T47D (cell line): ENCODE results near the gene PLPPR3.

Experiments used
- DNase-seq, 2 experiments: peaks; one replicate each; pipeline versions ENCODE4 v3.0.0 to v3.0.0-alpha.2; 2011 to 2012; ENCODE audit warnings: low read depth in 1 of 2, low spot score in 1 of 2
- JUND ChIP-seq: IDR thresholded peaks from 2 replicates; pipeline ENCODE4 v1.6.1; 2012; ENCODE audit warnings: low read depth
- in situ Hi-C: cut with HindIII; loops from 2 replicates; pipeline ENCODE4 v1.10.0; 2016; ENCODE audit warnings: low sequenced_read_pairs, low pct_unique_long_range_greater_than_20kb

PLPPR3 gene

DNA sequence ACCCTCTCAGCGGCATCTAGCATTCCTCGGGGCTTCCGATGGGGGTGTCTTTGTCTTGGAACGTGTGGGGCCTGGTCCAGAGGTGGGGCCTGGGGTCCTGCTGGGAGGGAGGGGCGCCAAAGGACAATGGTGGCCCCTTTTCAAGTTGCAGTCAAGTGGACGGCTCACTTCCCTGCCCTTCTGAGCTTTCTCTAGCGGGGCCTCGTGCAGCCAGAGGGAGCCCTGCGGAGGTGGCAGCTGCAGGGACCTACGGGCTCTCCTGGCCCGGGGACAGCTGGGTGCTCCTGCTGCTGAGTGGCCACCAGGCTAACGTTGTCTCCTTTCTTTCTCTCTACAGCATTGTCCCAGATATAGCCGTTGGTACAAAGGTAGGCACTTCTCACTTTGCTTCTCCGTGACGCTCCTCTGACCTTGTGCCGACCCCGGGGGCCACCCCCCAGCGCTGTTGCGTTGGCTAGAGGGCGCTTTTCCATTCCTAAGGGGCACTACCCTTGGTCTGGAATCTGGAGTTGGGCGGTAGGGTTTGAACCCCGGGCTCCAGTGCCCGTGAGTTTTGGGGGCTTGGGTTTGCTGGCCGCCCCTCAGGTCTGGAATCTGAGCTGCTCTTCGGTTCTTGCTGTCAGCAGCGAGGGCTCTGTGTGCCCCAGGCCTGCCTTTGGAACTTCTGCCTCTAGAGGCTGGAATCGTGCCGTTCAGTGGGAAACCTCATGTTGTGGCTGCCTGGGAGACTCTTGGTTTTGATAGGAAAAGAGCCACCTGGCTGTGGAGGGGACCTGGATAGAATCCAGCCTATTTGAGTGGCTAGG lies 22.5 kb downstream of the PLPPR3 start:
- DNase-seq, result peak; percentile 45 to 68
- no peak for TF ChIP-seq JUND
- in situ Hi-C loops, result no loop called here

DNA sequence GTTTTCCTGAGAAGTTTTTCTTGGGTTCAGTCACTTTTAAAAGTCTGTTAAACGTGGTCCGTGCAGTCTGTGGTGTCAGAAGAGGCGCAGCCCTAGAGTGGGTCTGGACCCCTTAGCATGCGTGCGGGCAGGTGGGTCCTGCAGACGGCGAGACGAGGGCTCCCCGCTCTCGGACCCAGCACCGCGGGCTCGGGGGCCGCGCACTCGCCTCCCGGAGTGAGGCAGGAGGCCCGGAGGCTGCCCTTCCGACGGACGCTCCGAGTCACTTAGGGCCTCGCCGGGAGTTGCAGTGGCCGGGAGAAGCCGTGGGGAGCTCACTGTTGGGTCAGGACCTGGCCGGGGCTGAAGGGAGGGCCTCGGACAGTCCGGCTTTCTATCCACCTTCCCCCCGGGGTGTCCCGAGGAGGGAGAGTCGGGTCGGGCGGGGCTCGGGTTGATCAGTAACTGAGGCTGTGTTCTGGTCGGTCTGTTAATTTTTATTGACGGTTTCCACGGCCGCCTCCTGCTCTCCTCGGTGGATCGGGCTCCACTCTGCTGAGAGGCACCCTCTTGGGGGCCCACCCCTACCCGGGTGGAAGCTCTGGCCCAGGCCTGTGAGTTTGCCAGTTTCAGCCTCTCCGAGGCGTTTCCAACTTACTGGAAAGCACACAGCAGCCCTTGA lies 23.2 kb downstream of the PLPPR3 start:
- in situ Hi-C loops, result no loop called here
- DNase-seq, result peak in 1 of 2 experiments; percentile 2
- TF ChIP-seq JUND, result no peak

DNA sequence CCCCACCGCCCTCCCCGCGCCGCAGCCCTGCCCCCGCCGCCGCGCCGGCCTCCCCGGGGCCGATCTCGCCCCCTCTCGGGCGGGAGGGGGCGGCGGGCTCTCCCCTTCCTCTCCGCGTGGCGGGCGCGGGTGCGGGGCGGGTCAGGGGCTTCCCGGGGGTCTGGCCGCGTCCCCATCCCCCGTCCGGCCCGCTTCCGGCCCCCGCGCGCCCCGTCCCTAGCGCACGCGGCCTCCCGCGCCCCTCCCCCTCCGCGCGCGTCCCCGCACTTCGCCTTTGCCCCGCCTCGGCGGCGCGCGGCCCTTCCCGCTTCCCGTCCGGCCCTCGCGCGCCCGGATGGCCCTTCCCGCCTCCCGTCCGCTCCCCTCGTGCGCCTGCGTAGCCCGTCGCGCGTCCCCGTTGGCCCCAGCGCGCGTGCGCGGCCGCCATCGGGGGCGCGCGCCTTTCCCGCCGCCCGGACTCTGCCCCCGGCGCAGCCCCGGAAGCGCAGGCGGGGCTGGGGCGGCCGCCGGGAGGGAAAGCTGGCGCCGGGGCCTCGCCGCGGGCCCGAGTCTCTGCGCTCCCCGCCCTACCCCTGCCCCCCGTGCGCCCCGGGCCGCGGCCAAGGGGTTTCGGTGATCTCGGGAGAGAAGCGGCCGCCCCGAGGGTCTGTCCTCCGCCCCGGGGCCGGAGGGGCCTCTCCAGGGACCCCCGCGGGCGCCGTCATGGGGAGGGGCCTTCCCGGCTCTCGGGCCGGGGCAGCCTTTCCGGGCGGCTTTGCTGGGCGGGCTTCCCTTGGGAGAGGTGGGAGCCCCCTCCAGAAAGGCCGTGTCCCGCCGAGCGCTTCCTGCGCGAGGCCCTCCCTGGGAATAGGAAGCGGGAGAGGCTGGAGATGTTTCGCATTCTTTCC lies 24.0 kb downstream of the PLPPR3 start:
- in situ Hi-C loops, result no loop called here
- peak; percentile 82 to 92 for DNase-seq
- no peak for TF ChIP-seq JUND

DNA sequence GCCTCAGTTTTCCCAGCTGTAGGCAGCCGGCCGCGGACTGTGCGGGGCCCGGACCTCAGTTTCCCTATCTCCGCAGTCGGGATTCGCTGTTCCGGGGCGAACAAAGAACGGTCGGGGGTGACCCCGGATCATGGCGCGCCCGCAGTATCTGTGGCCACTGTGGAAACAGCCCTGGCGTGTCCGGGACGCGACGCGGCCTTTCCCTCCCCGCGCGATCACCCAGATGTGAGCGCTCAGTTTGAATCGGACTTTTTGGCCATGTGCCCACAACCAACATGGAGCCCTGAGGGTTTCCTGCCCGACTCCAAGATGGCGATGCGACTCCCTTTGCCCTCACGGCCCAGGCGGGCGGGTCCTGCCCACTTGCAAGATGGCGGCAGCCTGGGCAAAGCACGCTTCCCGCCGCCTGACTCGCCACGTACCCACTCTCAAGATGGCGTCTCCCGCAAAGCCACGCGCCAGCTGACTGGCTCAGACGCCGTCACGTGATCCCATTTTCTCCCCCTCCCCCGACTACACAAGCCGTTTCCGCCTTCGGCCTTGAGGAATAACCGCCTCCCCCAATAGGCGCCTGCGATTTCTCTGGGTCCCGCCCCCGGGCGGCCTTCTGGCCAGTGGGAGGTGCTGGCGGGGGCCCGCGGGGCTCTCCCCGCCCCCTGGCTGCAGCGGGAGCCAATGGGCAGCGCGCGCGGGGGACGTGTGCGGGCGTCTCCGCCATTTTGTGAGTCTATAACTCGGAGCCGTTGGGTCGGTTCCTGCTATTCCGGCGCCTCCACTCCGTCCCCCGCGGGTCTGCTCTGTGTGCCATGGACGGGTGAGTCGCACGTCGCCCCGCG lies 24.8 kb downstream of the PLPPR3 start, which contains the start of gene PTBP1:
Gene PTBP1 (plus strand): TSS at position 761 of the 836 bp plus-strand sequence. CDS start 46 bp downstream, at position 807.
- in situ Hi-C loops, result no loop called here
- DNase-seq, result peak; percentile 89 to 99
- no peak for TF ChIP-seq JUND

DNA sequence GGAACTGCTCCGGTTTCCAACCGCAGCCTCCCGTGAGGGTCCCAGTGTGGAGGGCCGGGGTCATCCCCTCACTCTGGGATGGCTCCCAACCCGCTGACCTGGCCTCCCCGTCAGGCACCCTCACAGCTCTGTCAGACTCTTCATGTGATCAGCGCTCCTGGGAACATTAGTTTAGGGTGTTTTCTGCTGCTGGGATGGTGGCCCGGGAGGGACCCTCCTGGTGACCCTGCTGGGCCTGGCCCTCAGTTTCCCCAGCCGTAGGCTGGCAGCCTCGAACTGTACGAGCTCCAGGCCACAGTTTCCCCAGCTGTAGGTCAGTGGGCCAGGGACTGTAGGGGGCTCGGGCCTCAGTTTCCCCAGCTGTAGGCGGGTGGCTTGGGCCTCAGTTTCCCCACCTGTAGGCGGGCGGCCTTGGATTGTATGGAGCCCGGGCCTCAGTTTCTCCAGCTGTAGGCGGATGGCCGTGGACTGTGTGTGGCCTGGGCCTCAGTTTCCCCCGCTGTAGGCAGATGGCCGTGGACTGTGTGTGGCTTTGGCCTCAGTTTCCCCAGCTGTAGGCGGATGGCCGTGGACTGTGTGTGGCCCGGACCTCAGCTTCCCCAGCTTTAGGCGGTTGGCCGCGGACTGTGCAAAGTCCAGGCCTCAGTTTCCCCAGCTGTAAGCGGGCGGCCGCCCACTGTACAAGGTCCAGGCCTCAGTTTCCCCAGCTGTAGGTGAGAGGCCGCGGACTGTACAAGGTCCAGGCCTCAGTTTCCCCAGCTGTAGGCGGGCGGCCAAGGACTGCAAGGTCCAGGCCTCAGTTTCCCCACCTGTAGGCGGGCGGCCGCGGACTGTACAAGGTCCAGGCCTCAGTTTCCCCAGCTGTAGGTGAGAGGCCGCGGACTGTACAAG lies 25.8 kb downstream of the PLPPR3 start:
- DNase-seq, result no peak
- no peak for TF ChIP-seq JUND
- in situ Hi-C loops, result no loop called here

DNA sequence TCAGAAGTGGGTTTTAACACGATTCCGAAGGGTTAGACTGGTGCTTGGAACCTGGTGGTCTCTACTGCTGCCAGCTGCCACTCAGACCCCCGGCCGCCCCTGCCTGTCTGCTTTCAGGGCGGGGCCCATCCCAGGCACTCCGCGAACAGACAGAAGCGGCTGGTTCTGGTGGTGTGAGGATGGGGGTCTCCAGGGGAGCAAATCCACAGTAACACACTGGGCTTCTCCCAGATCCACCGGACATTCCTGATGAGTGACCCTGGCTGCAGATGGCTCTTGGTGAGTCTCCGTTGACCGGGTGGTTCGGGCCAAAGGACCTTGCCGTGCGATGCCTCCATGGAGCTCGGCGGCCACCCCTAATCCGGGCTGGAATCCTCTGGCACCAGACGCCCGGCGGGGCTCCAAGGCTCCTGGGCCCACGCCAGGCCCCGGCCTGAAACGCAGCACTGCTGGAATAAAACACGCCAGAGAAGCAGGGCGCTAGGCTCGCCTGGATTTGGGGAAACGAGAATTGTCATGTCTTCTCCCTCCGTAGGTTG lies 26.6 kb downstream of the PLPPR3 start:
- TF ChIP-seq JUND, result no peak
- in situ Hi-C loops, result no loop called here
- no peak for DNase-seq

DNA sequence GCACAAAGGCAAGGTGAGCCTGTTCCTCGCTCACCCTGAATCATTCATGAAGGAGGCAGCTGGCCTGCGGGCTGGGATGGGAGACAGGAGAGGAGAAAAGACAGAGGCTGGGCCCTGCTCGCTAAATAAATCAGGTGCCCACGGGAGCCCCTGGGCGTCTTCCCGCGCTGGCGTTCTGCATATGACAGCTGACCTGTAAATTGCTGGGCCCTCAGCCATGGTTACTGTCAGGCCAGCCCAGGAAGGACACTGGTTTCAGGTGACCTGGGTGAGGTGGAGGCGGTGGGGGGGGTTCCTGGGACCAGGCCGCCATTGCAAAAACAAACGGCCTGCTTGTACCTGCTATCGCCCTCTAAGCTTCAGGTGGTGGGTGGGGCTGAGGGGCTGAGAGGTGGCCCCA lies 27.9 kb downstream of the PLPPR3 start:
- in situ Hi-C loops, result no loop called here

DNA sequence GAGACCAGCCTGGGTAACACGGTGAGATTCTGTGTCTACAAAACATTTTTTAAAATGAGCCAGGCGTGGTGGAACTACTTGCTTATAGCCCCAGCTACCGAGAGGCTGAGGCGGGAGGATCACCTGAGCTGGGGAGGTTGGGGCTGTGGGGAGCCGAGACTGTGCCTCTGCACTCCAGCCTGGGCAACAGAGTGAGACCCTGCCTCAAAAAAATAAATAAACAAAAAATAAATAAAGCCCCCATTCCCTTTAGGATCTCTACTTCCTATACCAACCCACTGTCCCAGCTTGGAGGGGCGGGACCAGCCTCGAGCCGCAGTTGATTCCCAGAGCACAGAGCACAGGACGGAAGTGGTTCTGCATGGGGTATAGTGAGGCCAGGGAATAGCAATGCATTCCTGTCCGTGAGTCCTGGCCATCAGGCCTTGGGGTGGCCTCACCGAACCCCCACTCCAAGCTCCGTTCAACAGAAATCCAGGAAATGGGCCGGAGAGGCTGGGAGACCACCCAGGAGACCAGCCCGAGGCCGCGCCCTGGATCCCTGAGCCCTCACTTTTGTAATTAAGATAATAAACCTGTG lies 29.4 kb downstream of the PLPPR3 start:
- in situ Hi-C loops, result no loop called here
- DNase-seq, result no peak
- no peak for TF ChIP-seq JUND

More for the DNA sequence above, 27.9 kb downstream of the PLPPR3 start:
- TF ChIP-seq JUND, result no peak
- DNase-seq, result no peak

DNA sequence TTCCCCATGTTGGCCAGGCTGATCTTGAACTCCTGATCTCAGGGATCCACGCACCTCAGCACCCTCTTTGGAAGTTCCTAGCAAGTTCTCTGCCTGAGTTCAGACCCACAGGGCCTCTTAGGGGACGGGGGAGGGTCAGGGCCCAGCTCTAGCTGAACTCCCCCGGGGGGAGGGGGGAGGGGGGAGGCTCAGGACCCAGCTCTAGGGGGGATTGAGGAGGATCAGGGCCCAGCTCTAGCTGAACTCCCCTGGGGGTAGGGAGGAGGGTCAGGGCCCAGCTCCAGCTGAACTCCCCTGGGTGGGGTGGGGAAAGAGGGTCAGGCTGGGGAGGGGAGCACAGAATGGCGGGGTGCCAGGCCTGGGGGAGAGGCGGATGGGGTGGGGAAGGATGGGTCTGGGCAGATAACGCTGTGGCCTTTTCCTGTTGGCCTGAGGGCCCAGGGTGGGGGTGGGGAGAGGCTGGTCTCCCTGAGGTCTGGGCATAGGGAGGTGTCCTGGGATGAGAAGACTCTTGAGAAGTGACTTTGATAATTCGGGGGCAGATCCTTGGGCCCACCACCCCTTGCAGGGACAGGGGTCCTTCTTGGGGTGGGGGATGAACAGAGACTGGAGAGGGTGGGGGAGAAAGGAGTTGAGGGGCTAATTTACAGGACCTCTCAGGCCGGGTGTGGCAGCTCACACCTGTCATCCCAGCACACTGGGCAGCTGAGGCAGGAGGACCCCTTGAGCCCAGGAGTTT lies 30.0 kb downstream of the PLPPR3 start:
- DNase-seq, result no peak
- in situ Hi-C loops, result no loop called here
- no peak for TF ChIP-seq JUND

DNA sequence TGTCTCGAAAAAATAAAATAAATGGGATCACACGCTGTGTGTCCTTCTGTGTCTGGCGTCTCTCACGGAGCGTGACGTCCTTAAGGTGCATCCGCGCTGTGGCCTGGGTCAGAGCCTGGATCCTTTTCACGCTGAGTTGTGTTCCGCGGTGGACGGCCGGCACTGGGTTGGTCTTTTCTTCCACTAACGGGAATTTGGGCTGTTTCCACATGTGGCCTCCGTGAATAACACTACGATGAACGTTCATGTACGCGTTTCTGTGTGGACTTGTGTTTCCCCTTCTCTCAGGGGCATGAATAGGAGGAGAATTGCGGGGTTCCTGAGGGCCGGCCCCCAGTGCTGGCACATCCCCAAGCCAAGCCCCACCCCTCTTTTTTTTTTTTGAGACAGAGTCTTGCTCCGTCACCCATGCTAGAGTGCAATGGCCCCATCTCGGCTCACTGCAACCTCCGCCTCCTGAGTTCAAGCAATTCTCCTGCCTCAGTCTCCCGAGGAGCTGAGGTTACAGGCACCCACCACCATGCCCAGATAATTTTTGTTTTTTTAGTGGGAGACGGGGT lies 30.7 kb downstream of the PLPPR3 start:
- no peak for TF ChIP-seq JUND
- no peak for DNase-seq
- in situ Hi-C loops, result no loop called here
